H1 (cell line): ENCODE data around the gene TMEM250. TPM values are rescaled to one million over a fixed set of nuclear protein-coding genes. Genes with fewer than 3 reads are reported as not detected.

Source experiments
- polyA plus RNA-seq, 7 experiments: library from polyadenylated mRNA; depleted of rRNA in 3 of 7; stranded (reverse) in 5 of 7; unstranded in 2 of 7; fragments of >200 nt in 5 of 7; fragments of 200-250 nt in 2 of 7; gene quantifications; 1 replicate in 5 of 7; 2 replicates in 1 of 7; 4 replicates in 1 of 7; pipeline versions ENCODE4 v1.2.1 to v1.2.3, GENCODE V29; 2011 to 2013; ENCODE audit warnings: missing spikeins in 2 of 7, mixed read lengths in 2 of 7
- total RNA-seq: library from RNA; stranded (reverse); fragmentation: NEBNext Ultra II Directional; extraction: Animal tissue kit (Norgen Biotek cat#: 25700); gene quantifications from 2 replicates; pipeline ENCODE4 v1.2.1, GENCODE V29; 2021
- TF ChIP-seq, protein P1 (sequence below): fragments of 300-600 bp; sonication (generic); IDR thresholded peaks from 2 replicates; pipeline ENCODE4 v1.7.1; 2012; ENCODE audit warnings: low read length, moderate library complexity, mild to moderate bottlenecking, inconsistent platforms; ENCODE audit not compliant: insufficient replicate concordance

TMEM250 gene
- total and polyA plus RNA-seq, 2 of the 8 experiments (the other 6 are each of a cell fraction or from before 2014, with no cell fraction given), result 22.3 to 34.9 TPM

DNA sequence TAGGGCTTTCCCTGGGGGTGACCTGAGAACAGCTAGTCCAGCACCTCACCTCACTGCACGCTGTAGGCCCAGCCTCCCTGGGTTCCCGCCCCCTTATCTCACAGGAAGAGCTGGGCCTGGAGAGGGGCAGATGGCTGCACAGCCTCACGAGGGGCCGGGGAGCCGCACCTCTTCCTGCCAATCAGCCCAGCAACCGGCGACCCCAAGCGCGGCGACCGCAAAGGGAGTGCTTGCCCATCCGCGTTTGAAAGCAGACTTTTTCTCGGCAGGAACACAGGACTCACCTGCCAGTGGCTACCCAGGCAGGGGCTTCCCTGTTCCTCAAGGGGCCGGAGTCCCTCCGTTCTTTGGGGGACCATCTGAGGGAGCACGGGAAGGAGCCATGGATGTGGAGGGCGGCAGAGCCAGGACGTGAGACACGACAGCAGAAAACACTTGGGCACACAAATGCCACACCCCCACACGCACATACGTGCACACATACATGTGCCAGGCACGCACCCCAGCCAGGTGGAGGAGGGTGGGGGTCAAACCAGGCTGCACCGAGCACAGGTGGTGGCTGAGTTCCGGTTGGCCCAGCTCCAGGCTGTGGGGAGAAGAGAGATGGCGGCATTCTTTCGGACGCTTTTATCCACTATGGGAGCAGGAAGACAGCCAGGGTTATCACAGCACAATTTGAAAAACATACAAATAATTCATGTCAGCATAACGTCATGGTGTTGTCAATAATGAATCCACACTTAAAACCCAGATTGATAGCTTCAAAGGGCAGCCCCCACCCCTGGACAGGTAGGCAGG is 11.3 kb downstream of the TMEM250 start (continued):
- TF ChIP-seq, protein P1, sequence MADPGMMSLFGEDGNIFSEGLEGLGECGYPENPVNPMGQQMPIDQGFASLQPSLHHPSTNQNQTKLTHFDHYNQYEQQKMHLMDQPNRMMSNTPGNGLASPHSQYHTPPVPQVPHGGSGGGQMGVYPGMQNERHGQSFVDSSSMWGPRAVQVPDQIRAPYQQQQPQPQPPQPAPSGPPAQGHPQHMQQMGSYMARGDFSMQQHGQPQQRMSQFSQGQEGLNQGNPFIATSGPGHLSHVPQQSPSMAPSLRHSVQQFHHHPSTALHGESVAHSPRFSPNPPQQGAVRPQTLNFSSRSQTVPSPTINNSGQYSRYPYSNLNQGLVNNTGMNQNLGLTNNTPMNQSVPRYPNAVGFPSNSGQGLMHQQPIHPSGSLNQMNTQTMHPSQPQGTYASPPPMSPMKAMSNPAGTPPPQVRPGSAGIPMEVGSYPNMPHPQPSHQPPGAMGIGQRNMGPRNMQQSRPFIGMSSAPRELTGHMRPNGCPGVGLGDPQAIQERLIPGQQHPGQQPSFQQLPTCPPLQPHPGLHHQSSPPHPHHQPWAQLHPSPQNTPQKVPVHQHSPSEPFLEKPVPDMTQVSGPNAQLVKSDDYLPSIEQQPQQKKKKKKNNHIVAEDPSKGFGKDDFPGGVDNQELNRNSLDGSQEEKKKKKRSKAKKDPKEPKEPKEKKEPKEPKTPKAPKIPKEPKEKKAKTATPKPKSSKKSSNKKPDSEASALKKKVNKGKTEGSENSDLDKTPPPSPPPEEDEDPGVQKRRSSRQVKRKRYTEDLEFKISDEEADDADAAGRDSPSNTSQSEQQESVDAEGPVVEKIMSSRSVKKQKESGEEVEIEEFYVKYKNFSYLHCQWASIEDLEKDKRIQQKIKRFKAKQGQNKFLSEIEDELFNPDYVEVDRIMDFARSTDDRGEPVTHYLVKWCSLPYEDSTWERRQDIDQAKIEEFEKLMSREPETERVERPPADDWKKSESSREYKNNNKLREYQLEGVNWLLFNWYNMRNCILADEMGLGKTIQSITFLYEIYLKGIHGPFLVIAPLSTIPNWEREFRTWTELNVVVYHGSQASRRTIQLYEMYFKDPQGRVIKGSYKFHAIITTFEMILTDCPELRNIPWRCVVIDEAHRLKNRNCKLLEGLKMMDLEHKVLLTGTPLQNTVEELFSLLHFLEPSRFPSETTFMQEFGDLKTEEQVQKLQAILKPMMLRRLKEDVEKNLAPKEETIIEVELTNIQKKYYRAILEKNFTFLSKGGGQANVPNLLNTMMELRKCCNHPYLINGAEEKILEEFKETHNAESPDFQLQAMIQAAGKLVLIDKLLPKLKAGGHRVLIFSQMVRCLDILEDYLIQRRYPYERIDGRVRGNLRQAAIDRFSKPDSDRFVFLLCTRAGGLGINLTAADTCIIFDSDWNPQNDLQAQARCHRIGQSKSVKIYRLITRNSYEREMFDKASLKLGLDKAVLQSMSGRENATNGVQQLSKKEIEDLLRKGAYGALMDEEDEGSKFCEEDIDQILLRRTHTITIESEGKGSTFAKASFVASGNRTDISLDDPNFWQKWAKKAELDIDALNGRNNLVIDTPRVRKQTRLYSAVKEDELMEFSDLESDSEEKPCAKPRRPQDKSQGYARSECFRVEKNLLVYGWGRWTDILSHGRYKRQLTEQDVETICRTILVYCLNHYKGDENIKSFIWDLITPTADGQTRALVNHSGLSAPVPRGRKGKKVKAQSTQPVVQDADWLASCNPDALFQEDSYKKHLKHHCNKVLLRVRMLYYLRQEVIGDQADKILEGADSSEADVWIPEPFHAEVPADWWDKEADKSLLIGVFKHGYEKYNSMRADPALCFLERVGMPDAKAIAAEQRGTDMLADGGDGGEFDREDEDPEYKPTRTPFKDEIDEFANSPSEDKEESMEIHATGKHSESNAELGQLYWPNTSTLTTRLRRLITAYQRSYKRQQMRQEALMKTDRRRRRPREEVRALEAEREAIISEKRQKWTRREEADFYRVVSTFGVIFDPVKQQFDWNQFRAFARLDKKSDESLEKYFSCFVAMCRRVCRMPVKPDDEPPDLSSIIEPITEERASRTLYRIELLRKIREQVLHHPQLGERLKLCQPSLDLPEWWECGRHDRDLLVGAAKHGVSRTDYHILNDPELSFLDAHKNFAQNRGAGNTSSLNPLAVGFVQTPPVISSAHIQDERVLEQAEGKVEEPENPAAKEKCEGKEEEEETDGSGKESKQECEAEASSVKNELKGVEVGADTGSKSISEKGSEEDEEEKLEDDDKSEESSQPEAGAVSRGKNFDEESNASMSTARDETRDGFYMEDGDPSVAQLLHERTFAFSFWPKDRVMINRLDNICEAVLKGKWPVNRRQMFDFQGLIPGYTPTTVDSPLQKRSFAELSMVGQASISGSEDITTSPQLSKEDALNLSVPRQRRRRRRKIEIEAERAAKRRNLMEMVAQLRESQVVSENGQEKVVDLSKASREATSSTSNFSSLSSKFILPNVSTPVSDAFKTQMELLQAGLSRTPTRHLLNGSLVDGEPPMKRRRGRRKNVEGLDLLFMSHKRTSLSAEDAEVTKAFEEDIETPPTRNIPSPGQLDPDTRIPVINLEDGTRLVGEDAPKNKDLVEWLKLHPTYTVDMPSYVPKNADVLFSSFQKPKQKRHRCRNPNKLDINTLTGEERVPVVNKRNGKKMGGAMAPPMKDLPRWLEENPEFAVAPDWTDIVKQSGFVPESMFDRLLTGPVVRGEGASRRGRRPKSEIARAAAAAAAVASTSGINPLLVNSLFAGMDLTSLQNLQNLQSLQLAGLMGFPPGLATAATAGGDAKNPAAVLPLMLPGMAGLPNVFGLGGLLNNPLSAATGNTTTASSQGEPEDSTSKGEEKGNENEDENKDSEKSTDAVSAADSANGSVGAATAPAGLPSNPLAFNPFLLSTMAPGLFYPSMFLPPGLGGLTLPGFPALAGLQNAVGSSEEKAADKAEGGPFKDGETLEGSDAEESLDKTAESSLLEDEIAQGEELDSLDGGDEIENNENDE, result no peak
- TF ChIP-seq, all 59 proteins: peak for 0
